GM12878 (cell line): ENCODE data around the gene SPOCK1.

Source experiments
- CTCF ChIP-seq, 3 experiments: IDR thresholded peaks in 2 of 3; conservative IDR thresholded peaks in 1 of 3; 2 replicates each; pipeline ENCODE4 v1.5.1; 2011; ENCODE audit warnings: low read depth in 3 of 3, low read length in 3 of 3, mild to moderate bottlenecking in 3 of 3, control low read depth in 2 of 3, moderate library complexity in 2 of 3, inconsistent platforms in 1 of 3, mixed read lengths in 1 of 3; ENCODE audit not compliant: control insufficient read depth in 2 of 3, insufficient read depth in 1 of 3; ENCODE audit errors: extremely low read depth in 1 of 3
- EZH2 ChIP-seq: IDR thresholded peaks from 2 replicates; pipeline ENCODE4 v1.6.1; 2012; ENCODE audit warnings: low read depth, mild to moderate bottlenecking, control low read depth, inconsistent platforms, low read length, borderline replicate concordance; ENCODE audit not compliant: control insufficient read depth

GRCh38 chr5:137040641-137041340 is 458.3 kb downstream of the SPOCK1 start:
- TF ChIP-seq CTCF (IDR thresholded peaks at IDR 0.05 in 2 of 3, conservative IDR thresholded peaks at IDR 0.05 in 1 of 3; ENCODE audit: control insufficient read depth in 2 of 3, extremely low read depth in 1 of 3, insufficient read depth in 1 of 3, low read depth in 3 of 3, low read length in 3 of 3) (no peak), EZH2 (no peak)
